ENCODE measurements around the gene PARD3B. TPM values are rescaled to one million over a fixed set of nuclear protein-coding genes. Genes with fewer than 3 reads are reported as not detected.

The PARD3B gene
- total RNA-seq, 1 donor from 2014 or later = not detected

DNA sequence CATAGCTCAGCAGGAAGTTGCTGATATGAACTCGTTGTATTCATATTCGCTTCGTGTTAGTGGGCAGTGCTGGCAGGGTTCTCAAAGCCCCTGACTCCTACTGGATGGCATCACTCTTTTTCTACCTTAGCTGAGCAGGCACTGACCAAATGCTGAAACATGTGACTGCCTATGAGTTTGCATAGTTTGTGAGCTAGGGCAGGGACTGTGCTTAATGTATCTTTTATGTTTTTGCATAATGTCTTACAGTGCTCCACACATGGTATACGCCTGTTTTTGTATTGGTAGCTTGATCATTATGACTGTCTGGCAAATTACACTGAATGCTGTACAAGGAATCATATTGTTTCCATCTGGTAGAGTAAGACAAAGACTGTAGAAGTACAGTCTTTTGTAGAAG lies 305.3 kb downstream of the PARD3B start:
- POLR2A ChIA-PET = no interaction called here
- TF ChIP-seq, protein P1, sequence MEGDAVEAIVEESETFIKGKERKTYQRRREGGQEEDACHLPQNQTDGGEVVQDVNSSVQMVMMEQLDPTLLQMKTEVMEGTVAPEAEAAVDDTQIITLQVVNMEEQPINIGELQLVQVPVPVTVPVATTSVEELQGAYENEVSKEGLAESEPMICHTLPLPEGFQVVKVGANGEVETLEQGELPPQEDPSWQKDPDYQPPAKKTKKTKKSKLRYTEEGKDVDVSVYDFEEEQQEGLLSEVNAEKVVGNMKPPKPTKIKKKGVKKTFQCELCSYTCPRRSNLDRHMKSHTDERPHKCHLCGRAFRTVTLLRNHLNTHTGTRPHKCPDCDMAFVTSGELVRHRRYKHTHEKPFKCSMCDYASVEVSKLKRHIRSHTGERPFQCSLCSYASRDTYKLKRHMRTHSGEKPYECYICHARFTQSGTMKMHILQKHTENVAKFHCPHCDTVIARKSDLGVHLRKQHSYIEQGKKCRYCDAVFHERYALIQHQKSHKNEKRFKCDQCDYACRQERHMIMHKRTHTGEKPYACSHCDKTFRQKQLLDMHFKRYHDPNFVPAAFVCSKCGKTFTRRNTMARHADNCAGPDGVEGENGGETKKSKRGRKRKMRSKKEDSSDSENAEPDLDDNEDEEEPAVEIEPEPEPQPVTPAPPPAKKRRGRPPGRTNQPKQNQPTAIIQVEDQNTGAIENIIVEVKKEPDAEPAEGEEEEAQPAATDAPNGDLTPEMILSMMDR (IDR thresholded peaks at IDR 0.05) = no peak
- ATAC-seq (ENCODE audit: low read depth) (no peak), DNase-seq (no peak)
- intact Hi-C loops (cut with micrococcal nuclease) = no loop called here
- Mint-ChIP-seq H3K27me3 (no peaks in the 10 kb centered on the region), H3K4me3 (no peak overlapping the region), H3K9me3 (peaks cover under 1% of the 10 kb centered on the region), H3K27ac (no peak overlapping the region), H3K4me1 (no peaks in the 10 kb centered on the region), H3K36me3 (ENCODE audit: low read depth) (no peaks in the 10 kb centered on the region)
- CTCF ChIA-PET = no interaction called here

DNA sequence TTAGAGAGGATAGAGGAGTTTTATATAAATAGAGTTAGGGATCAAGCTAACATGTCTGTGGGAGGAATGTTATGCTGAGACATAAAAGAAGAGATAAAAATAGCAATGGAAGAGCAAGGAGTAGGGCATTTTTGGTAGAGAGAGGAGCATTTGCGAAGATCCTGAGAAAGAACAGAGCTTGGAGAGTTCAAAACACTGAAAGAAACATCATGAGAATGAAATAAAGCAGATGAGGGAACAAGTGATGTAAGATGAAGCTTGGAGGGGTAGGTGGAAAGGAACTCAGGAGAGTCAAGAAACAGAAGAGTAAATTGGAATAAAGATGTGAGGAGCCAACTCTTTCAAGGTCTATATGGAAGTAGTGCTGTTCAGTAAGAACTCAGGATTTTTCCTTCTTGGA lies 308.6 kb downstream of the PARD3B start:
- no peaks in the 10 kb centered on the region for H3K4me1 Mint-ChIP-seq
- peaks cover 6% of the 10 kb centered on the region for H3K9me3 Mint-ChIP-seq
- TF ChIP-seq, protein P1 (IDR thresholded peaks at IDR 0.05) = no peak

DNA sequence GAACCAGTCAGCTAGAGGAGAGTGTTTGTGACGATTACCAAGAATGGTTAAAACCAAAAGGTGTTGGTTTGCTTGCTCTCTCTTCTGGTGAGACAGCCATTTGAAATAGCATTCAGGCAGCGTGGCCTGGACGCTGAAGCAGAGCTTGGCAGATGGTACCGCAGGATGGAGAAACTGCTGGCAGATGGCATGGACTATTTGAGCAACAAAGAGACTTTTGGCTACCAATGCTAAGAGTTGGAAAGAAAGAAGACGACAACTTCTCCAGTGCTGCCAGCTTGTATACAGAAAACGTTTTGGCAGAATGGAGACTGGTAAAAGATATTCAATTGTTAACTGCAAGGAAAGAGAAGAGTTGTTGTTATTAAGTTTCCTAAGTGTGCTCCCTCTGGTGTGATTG lies 315.0 kb downstream of the PARD3B start:
- ATAC-seq (ENCODE audit: low read depth) = no peak
- Mint-ChIP-seq H3K36me3 (ENCODE audit: low read depth) (no peaks in the 10 kb centered on the region), H3K4me3 (no peak overlapping the region), H3K9me3 (peaks cover 6% of the 10 kb centered on the region), H3K27ac (no peak overlapping the region), H3K27me3 (no peaks in the 10 kb centered on the region), H3K4me1 (no peaks in the 10 kb centered on the region)
- TF ChIP-seq, protein P1 (IDR thresholded peaks at IDR 0.05) = no peak
- ChIA-PET POLR2A (no interaction called here), CTCF (no interaction called here)
- no peak for DNase-seq
- intact Hi-C loops (cut with micrococcal nuclease) = no loop called here

More for the DNA sequence above, 308.6 kb downstream of the PARD3B start:
- ChIA-PET CTCF (no interaction called here), POLR2A (no interaction called here)
- ATAC-seq (ENCODE audit: low read depth) (no peak), DNase-seq (no peak)
- Mint-ChIP-seq H3K36me3 (ENCODE audit: low read depth) (no peaks in the 10 kb centered on the region), H3K27ac (no peak overlapping the region), H3K4me3 (no peak overlapping the region), H3K27me3 (no peaks in the 10 kb centered on the region)
- intact Hi-C loops (cut with micrococcal nuclease) = no loop called here

DNA sequence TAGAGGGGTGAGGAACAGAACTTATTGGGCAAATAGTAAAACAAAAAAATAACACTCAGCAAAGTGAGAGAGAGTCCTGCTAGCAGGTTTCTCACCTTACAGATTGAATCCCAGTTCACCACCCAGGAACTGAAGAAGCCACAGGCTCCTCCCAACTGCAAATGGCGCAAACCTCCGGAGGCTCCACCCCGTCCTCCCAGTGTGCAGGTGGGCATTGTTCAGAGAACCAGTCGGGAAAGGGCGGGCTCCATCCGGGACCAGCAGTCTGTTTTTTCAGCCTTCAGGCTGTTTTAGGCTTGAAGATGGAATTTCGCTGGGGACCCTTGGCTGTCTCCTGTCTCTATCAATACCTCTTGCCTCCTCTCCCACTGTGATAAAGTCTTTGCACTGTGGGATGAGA lies 317.5 kb downstream of the PARD3B start:
- intact Hi-C loops (cut with micrococcal nuclease) = no loop called here
- ChIA-PET CTCF (no interaction called here), POLR2A (no interaction called here)
- no peak for ATAC-seq (ENCODE audit: low read depth)
- no peaks in the 10 kb centered on the region for H3K4me1 Mint-ChIP-seq
- H3K9me3 Mint-ChIP-seq = no peaks in the 10 kb centered on the region
- H3K27me3 Mint-ChIP-seq = no peaks in the 10 kb centered on the region
- H3K27ac Mint-ChIP-seq = no peak overlapping the region
- DNase-seq = no peak
- TF ChIP-seq, protein P1 (IDR thresholded peaks at IDR 0.05) = no peak
- H3K4me3 Mint-ChIP-seq = no peak overlapping the region
- no peaks in the 10 kb centered on the region for H3K36me3 Mint-ChIP-seq (ENCODE audit: low read depth)

DNA sequence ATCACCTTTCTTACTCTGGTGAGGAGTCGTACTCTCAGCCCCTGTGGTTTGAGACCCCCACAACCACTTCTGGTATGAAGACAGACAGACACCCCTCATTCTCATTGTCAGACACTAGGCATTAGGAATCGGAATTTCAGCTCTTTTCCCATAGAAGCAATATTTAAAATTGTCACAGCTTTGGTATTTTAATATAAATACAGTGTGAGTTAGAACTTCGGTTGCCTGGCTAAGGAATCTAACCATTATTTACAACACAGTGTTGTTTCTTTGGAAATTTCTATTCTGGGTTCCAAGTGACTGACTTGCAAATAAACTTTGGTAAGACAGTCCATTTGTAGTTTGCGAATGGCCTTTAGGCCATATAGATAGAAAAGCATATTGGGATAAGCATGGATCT lies 318.1 kb downstream of the PARD3B start:
- no peak overlapping the region for H3K27ac Mint-ChIP-seq
- H3K4me1 Mint-ChIP-seq = no peaks in the 10 kb centered on the region
- no peak overlapping the region for H3K4me3 Mint-ChIP-seq
- ATAC-seq (ENCODE audit: low read depth) (no peak), DNase-seq (no peak)
- POLR2A ChIA-PET = no interaction called here
- intact Hi-C loops (cut with micrococcal nuclease) = no loop called here
- no peaks in the 10 kb centered on the region for H3K9me3 Mint-ChIP-seq
- CTCF ChIA-PET = no interaction called here
- H3K27me3 Mint-ChIP-seq = no peaks in the 10 kb centered on the region
- H3K36me3 Mint-ChIP-seq (ENCODE audit: low read depth) = no peaks in the 10 kb centered on the region
- TF ChIP-seq, protein P1 (IDR thresholded peaks at IDR 0.05) = no peak

Measured in activated B cell treated with CpG ODN at 0.5 μM for 24 hours (primary cell).